ENCODE results near the gene ANKFN1. TPM values are rescaled to one million over a fixed set of nuclear protein-coding genes. Genes with fewer than 3 reads are reported as not detected.

Gene ANKFN1
- total RNA-seq, 1 experiment from 2014 or later = not detected

DNA sequence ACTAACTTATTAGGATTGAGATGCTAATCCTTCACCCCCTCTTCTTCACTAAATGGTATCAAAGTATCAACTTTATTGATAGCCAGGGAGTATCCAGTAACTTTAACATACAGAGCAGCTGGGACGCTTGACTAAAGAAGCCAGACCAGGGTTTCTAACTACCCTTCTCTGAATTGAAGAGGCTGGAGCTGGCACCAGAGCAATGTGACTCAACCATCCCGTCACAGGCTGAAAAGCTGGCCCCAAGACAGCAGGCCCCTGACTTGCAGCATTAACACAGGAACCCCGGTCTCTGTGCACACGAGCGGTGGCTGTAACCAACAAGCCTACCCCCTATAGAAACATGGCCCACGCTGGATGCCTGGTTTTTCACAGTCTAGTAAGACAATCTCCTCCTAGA is 59.8 kb downstream of the ANKFN1 start:
- Mint-ChIP-seq H3K4me3 (ENCODE audit: low read depth, unreplicated experiment) (no peak overlapping the region), H3K36me3 (ENCODE audit: insufficient read depth, unreplicated experiment) (no peaks in the 10 kb centered on the region), H3K9me3 (ENCODE audit: low read depth, unreplicated experiment) (no peaks in the 10 kb centered on the region), H3K27me3 (ENCODE audit: unreplicated experiment) (peaks cover 25% of the 10 kb centered on the region), H3K4me1 (ENCODE audit: low read depth, unreplicated experiment) (no peaks in the 10 kb centered on the region), H3K27ac (ENCODE audit: unreplicated experiment) (no peak overlapping the region)
- CTCF ChIA-PET = no interaction called here
- BruUV-seq (replicated peaks) = no TSS peak
- no peak for DNase-seq
- intact Hi-C loops (cut with micrococcal nuclease; ENCODE audit: unreplicated experiment) = no loop called here
- TF ChIP-seq, protein P1, sequence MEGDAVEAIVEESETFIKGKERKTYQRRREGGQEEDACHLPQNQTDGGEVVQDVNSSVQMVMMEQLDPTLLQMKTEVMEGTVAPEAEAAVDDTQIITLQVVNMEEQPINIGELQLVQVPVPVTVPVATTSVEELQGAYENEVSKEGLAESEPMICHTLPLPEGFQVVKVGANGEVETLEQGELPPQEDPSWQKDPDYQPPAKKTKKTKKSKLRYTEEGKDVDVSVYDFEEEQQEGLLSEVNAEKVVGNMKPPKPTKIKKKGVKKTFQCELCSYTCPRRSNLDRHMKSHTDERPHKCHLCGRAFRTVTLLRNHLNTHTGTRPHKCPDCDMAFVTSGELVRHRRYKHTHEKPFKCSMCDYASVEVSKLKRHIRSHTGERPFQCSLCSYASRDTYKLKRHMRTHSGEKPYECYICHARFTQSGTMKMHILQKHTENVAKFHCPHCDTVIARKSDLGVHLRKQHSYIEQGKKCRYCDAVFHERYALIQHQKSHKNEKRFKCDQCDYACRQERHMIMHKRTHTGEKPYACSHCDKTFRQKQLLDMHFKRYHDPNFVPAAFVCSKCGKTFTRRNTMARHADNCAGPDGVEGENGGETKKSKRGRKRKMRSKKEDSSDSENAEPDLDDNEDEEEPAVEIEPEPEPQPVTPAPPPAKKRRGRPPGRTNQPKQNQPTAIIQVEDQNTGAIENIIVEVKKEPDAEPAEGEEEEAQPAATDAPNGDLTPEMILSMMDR (IDR thresholded peaks at IDR 0.05; ENCODE audit: unreplicated experiment) = no peak

DNA sequence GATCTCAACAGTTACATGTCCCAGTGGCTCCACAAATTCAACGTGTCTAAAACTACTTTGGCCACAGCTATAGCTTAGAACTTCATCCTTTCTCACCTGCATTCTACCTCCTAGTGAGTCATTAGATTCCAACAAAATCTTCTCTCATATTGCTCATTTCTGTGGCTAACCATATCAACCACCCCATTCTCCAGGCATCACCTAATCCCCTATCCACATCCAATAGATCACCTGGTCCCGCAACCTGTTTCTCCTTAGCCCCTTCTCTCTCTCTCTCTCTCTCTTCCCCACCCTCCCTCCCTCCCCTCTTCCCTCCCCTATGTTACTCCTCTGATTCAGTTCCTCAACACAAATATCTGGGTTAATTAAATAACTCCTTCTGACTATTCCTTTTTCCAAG is 64.6 kb downstream of the ANKFN1 start:
- DNase-seq = no peak
- Mint-ChIP-seq H3K36me3 (ENCODE audit: insufficient read depth, unreplicated experiment) (no peaks in the 10 kb centered on the region), H3K27me3 (ENCODE audit: unreplicated experiment) (peaks cover 34% of the 10 kb centered on the region), H3K9me3 (ENCODE audit: low read depth, unreplicated experiment) (no peaks in the 10 kb centered on the region), H3K4me3 (ENCODE audit: low read depth, unreplicated experiment) (no peak overlapping the region), H3K27ac (ENCODE audit: unreplicated experiment) (no peak overlapping the region), H3K4me1 (ENCODE audit: low read depth, unreplicated experiment) (no peaks in the 10 kb centered on the region)
- intact Hi-C loops (cut with micrococcal nuclease; ENCODE audit: unreplicated experiment) = no loop called here
- BruUV-seq (replicated peaks) = no TSS peak
- TF ChIP-seq, protein P1 (IDR thresholded peaks at IDR 0.05; ENCODE audit: unreplicated experiment) = no peak
- CTCF ChIA-PET = interaction anchor here (1.1 kb wide), 1 partner anchor 100 kb away, joined by 3 read pairs; no protein-coding TSS in a partner anchor

GRCh38 chr17:56222255-56222654 is 69.0 kb downstream of the ANKFN1 start:
- Mint-ChIP-seq H3K9me3 (ENCODE audit: low read depth, unreplicated experiment) (no peaks in the 10 kb centered on the region), H3K27me3 (ENCODE audit: unreplicated experiment) (peaks cover 14% of the 10 kb centered on the region), H3K36me3 (ENCODE audit: insufficient read depth, unreplicated experiment) (no peaks in the 10 kb centered on the region), H3K4me1 (ENCODE audit: low read depth, unreplicated experiment) (no peaks in the 10 kb centered on the region), H3K4me3 (ENCODE audit: low read depth, unreplicated experiment) (no peak overlapping the region), H3K27ac (ENCODE audit: unreplicated experiment) (no peak overlapping the region)
- no peak for DNase-seq
- CTCF ChIA-PET = no interaction called here
- intact Hi-C loops (cut with micrococcal nuclease; ENCODE audit: unreplicated experiment) = no loop called here
- no TSS peak for BruUV-seq (replicated peaks)
- TF ChIP-seq, protein P1 (IDR thresholded peaks at IDR 0.05; ENCODE audit: unreplicated experiment) = no peak

DNA sequence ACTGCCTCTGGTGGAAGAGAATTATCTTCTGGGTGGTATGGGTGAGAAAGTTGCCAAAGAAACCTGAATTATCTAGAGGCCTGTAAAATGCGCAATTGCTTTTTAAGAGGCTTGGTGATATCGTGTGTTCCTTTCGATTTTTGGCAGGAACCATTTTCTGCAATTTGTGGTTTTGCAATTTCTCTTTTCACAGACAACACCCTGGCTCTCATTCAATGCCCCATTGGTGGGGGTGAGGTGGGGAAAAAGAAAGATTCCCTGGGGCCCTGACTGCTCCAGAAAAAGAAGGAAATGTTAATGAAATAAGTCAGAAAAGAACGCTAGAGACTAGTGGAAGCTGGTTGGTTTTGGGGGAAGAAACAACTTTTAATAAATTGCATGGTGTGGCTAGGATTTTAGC is 77.4 kb downstream of the ANKFN1 start:
- no peak for DNase-seq
- H3K27me3 Mint-ChIP-seq (ENCODE audit: unreplicated experiment) = no peaks in the 10 kb centered on the region
- H3K4me1 Mint-ChIP-seq (ENCODE audit: low read depth, unreplicated experiment) = no peaks in the 10 kb centered on the region
- intact Hi-C loops (cut with micrococcal nuclease; ENCODE audit: unreplicated experiment) = no loop called here
- no peaks in the 10 kb centered on the region for H3K9me3 Mint-ChIP-seq (ENCODE audit: low read depth, unreplicated experiment)
- H3K27ac Mint-ChIP-seq (ENCODE audit: unreplicated experiment) = no peak overlapping the region
- H3K36me3 Mint-ChIP-seq (ENCODE audit: insufficient read depth, unreplicated experiment) = no peaks in the 10 kb centered on the region
- no TSS peak for BruUV-seq (replicated peaks)
- TF ChIP-seq, protein P1 (IDR thresholded peaks at IDR 0.05; ENCODE audit: unreplicated experiment) = no peak
- CTCF ChIA-PET = no interaction called here
- no peak overlapping the region for H3K4me3 Mint-ChIP-seq (ENCODE audit: low read depth, unreplicated experiment)

All from Calu3 (cell line).